ENCODE results near the gene SUGCT.

DNA sequence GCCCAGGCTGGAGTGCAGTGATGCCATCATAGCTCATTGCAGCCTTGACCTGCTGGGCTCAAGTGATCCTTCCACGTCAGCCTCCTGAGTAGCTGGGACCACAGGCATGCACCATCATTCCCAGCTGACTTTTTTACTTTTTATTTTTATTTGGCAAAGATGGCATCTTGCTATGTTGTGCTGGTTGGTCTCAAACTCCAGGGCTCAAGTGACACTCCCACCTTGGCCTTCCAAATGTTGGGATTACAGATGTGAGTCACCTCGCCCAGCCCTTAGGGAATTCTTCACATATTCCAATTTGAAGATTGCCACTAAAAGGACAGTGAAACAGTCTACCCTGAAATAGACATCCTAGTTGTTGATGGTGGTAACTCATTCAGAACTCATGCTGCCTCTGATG is 27.7 kb downstream of the SUGCT start:
- TF ChIP-seq, protein P1, sequence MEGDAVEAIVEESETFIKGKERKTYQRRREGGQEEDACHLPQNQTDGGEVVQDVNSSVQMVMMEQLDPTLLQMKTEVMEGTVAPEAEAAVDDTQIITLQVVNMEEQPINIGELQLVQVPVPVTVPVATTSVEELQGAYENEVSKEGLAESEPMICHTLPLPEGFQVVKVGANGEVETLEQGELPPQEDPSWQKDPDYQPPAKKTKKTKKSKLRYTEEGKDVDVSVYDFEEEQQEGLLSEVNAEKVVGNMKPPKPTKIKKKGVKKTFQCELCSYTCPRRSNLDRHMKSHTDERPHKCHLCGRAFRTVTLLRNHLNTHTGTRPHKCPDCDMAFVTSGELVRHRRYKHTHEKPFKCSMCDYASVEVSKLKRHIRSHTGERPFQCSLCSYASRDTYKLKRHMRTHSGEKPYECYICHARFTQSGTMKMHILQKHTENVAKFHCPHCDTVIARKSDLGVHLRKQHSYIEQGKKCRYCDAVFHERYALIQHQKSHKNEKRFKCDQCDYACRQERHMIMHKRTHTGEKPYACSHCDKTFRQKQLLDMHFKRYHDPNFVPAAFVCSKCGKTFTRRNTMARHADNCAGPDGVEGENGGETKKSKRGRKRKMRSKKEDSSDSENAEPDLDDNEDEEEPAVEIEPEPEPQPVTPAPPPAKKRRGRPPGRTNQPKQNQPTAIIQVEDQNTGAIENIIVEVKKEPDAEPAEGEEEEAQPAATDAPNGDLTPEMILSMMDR (IDR thresholded peaks at IDR 0.05) = no peak
- TF ChIP-seq POLR2A (IDR thresholded peaks at IDR 0.05; ENCODE audit: low read depth) (no peak), POLR2AphosphoS5 (IDR thresholded peaks at IDR 0.05) (no peak)

All from esophagus muscularis mucosa (tissue), 3 donors.